PC-9 (cell line): ENCODE measurements around the gene TNNI3K. TPM values are rescaled to one million over a fixed set of nuclear protein-coding genes. Genes with fewer than 3 reads are reported as not detected.

ENCODE experiments used
- BruUV-seq: library from RNA; stranded (reverse); fragments of 400-500 nt; replicated peaks from 2 replicates; lab custom pipeline; 2021; lab: Mats Ljungman, UMichigan
- CTCF ChIA-PET: fragments of 300-600 bp; sonication (Branson Sonifier 250); formaldehyde crosslinking; loops from one replicate; lab custom pipeline; 2022; ENCODE audit warnings: antibody characterized with exemption; lab: Charles Lee
- POLR2A ChIA-PET: fragments of 300-600 bp; sonication (Branson Sonifier 250); formaldehyde crosslinking; loops from one replicate; lab custom pipeline; 2022; ENCODE audit warnings: antibody characterized with exemption; ENCODE audit not compliant: unreplicated experiment; lab: Charles Lee
- DNase-seq, 2 experiments: peaks; one replicate each; pipeline versions ENCODE4 v3.0.0 to v3.0.0-alpha.2; 2015 to 2022; ENCODE audit warnings: mixed read lengths in 1 of 2
- H2AFZ ChIP-seq: fragments of 200-600 bp; sonication (generic); 2 replicates; pipeline ENCODE4 v1.8.1; 2017; ENCODE audit warnings: antibody characterized with exemption
- H3F3A ChIP-seq: fragments of 200-600 bp; sonication (generic); 2 replicates; pipeline ENCODE4 v1.8.1; 2017; ENCODE audit warnings: antibody characterized with exemption, mild to moderate bottlenecking, low read depth; ENCODE audit not compliant: insufficient read depth
- H3K27ac ChIP-seq: fragments of 200-600 bp; sonication (generic); 2 replicates; pipeline ENCODE4 v1.6.1; 2016; ENCODE audit warnings: mixed run types
- H3K27me3 ChIP-seq: fragments of 200-600 bp; sonication (generic); 2 replicates; pipeline ENCODE4 v1.6.1; 2016; ENCODE audit warnings: low read depth, mixed run types; ENCODE audit not compliant: insufficient read depth
- H3K36me3 ChIP-seq: fragments of 200-600 bp; sonication (generic); 2 replicates; pipeline ENCODE4 v1.6.1; 2016; ENCODE audit warnings: low read depth, mixed run types
- H3K4me1 ChIP-seq: fragments of 200-600 bp; sonication (generic); replicated peaks from 2 replicates; pipeline ENCODE4 v1.6.1; 2016; ENCODE audit warnings: mixed run types; ENCODE audit not compliant: insufficient read depth
- H3K4me2 ChIP-seq: fragments of 200-600 bp; sonication (generic); 2 replicates; pipeline ENCODE4 v1.6.1; 2017; ENCODE audit warnings: mixed run types
- H3K4me3 ChIP-seq: fragments of 200-600 bp; sonication (generic); 2 replicates; pipeline ENCODE4 v1.6.1; 2016; ENCODE audit warnings: mixed run types
- H3K79me2 ChIP-seq: fragments of 200-600 bp; sonication (generic); 2 replicates; pipeline ENCODE4 v1.6.1; 2017; ENCODE audit warnings: low read depth, mixed run types
- H3K9me2 ChIP-seq: fragments of 200-600 bp; sonication (generic); 2 replicates; pipeline ENCODE4 v1.8.1; 2017; ENCODE audit warnings: mild to moderate bottlenecking; ENCODE audit not compliant: insufficient read depth
- H3K9me3 ChIP-seq: fragments of 200-600 bp; sonication (generic); 2 replicates; pipeline ENCODE4 v1.8.1; 2016; ENCODE audit warnings: low read depth; ENCODE audit not compliant: insufficient read depth
- H4K20me1 ChIP-seq: fragments of 200-600 bp; sonication (generic); 2 replicates; pipeline ENCODE4 v1.8.1; 2017; ENCODE audit not compliant: insufficient read depth
- CTCF ChIP-seq: fragments of 200-600 bp; sonication (generic); conservative IDR thresholded peaks from 2 replicates; pipeline ENCODE4 v1.6.1; 2017; ENCODE audit warnings: mixed run types, antibody characterized with exemption, mild to moderate bottlenecking, moderate library complexity
- EZH2 ChIP-seq: fragments of 200-600 bp; sonication (generic); IDR thresholded peaks from 2 replicates; pipeline ENCODE4 v1.8.0; 2017; ENCODE audit warnings: antibody characterized with exemption, low read depth
- intact Hi-C: fragments of 100-400 bp; cut with micrococcal nuclease; formaldehyde crosslinking; loops from one replicate; pipeline ENCODE4 v1.10.0; 2022; ENCODE audit not compliant: unreplicated experiment
- total RNA-seq: library from RNA; stranded (reverse); gene quantifications from 2 replicates; pipeline ENCODE4 v1.2.3, GENCODE V29; 2021

TNNI3K gene
- total RNA-seq, 1 experiment from 2014 or later = 1.4 TPM

GRCh38 chr1:74341702-74342339 lies 106.6 kb downstream of the TNNI3K start:
- Histone ChIP-seq H3K27ac (no peak overlapping the region), H3K4me3 (no peak overlapping the region), H3K27me3 (no peaks in the 10 kb centered on the region), H2AFZ (no peak overlapping the region), H3K4me2 (no peak overlapping the region), H4K20me1 (no peaks in the 10 kb centered on the region), H3K9me3 (no peaks in the 10 kb centered on the region), H3F3A (no peaks in the 10 kb centered on the region), H3K79me2 (no peaks in the 10 kb centered on the region), H3K36me3 (no peaks in the 10 kb centered on the region), H3K4me1 (no peaks in the 10 kb centered on the region), H3K9me2 (no peaks in the 10 kb centered on the region)
- TF ChIP-seq CTCF (no peak), EZH2 (no peak)
- DNase-seq = no peak
- CTCF ChIA-PET = no interaction called here
- intact Hi-C loops = no loop called here
- BruUV-seq = no TSS peak
- POLR2A ChIA-PET = no interaction called here

GRCh38 chr1:74343216-74343615 lies 108.0 kb downstream of the TNNI3K start:
- Histone ChIP-seq H4K20me1 (no peaks in the 10 kb centered on the region), H3K9me3 (no peaks in the 10 kb centered on the region), H3K79me2 (no peaks in the 10 kb centered on the region), H3K9me2 (no peaks in the 10 kb centered on the region), H2AFZ (no peak overlapping the region), H3K4me2 (no peak overlapping the region), H3K4me1 (no peaks in the 10 kb centered on the region), H3F3A (no peaks in the 10 kb centered on the region), H3K4me3 (no peak overlapping the region), H3K27ac (no peak overlapping the region), H3K27me3 (no peaks in the 10 kb centered on the region), H3K36me3 (no peaks in the 10 kb centered on the region)
- no peak for DNase-seq
- ChIA-PET CTCF (no interaction called here), POLR2A (no interaction called here)
- BruUV-seq = no TSS peak
- TF ChIP-seq EZH2 (no peak), CTCF (no peak)
- intact Hi-C loops = no loop called here

- Histone ChIP-seq H3K4me2 (no peak overlapping the region), H3K27ac (no peak overlapping the region), H3K27me3 (no peaks in the 10 kb centered on the region), H4K20me1 (no peaks in the 10 kb centered on the region), H3K79me2 (no peaks in the 10 kb centered on the region), H3K9me2 (no peaks in the 10 kb centered on the region), H3K9me3 (no peaks in the 10 kb centered on the region), H3K4me3 (no peak overlapping the region), H3K36me3 (no peaks in the 10 kb centered on the region), H2AFZ (no peak overlapping the region), H3K4me1 (no peaks in the 10 kb centered on the region), H3F3A (no peaks in the 10 kb centered on the region)
- CTCF ChIA-PET = no interaction called here
- POLR2A ChIA-PET = no interaction called here
- intact Hi-C loops = no loop called here
- TF ChIP-seq CTCF (no peak), EZH2 (no peak)
- DNase-seq = no peak
- BruUV-seq = no TSS peak
These were observed 109.2 kb downstream of the TNNI3K start for GRCh38 chr1:74344387-74344786.
